Stomach (tissue), 4 donors: Measurements from ENCODE around the gene SH3GL2.

Experiments used
- CTCF ChIP-seq, 7 experiments: fragments of 450-650 bp in 4 of 7; fragments of 200-600 bp in 3 of 7; sonication (generic) in 3 of 7; IDR thresholded peaks; one replicate each; pipeline ENCODE4 v1.5.1; 2016 to 2019; ENCODE audit warnings: antibody characterized with exemption in 7 of 7, control low read depth in 2 of 7, mild to moderate bottlenecking in 1 of 7
- POLR2A ChIP-seq, 4 donors: fragments of 450-650 bp; IDR thresholded peaks; one replicate each; pipeline ENCODE4 v1.6.1; 2016; ENCODE audit warnings: antibody characterized with exemption in 4 of 4, control low read depth in 2 of 4, mild to moderate bottlenecking in 1 of 4, moderate library complexity in 1 of 4

DNA sequence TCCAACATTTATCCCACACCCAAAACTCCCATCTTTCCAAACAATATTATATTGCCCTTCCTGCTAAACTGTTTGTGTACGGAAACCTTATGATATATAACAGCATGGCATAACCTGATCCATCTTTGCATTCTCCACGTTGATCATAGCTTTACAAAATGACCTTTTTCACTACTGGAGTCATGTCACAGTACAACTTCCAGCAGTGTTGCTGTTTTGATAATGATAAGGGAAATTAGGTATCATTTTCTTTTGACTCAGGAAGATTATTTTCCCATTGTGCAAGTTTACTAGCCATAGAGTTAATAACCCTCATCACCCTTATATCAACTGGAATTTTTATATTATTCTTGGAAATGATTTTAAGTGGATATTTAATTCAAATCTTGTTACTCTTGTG, 57.5 kb downstream of the SH3GL2 start:
- TF ChIP-seq CTCF (IDR thresholded peaks at IDR 0.05) (no peak), POLR2A (IDR thresholded peaks at IDR 0.05) (no peak)
